SU-DHL-6 (cell line): ENCODE results near the gene NAV2.

Experiments used
- H2AFZ ChIP-seq: fragments of 200-600 bp; sonication (generic); 2 replicates; pipeline ENCODE4 v1.6.1; 2014; ENCODE audit warnings: low read depth, mild to moderate bottlenecking, moderate library complexity, mixed read lengths, antibody characterized with exemption, low read length; ENCODE audit not compliant: severe bottlenecking
- H3F3A ChIP-seq: fragments of 200-600 bp; shearing (Covaris generic); 2 replicates; pipeline ENCODE4 v1.6.0; 2016; ENCODE audit warnings: antibody characterized with exemption, mild to moderate bottlenecking; ENCODE audit not compliant: insufficient read depth
- H3K27ac ChIP-seq: fragments of 200-600 bp; sonication (generic); 2 replicates; pipeline ENCODE4 v1.5.1; 2016; ENCODE audit warnings: low read depth, mild to moderate bottlenecking, low read length, moderate library complexity, mixed read lengths
- H3K27me3 ChIP-seq: fragments of 200-600 bp; sonication (generic), shearing (Covaris generic); 2 replicates; pipeline ENCODE4 v1.6.0; 2014; ENCODE audit warnings: mild to moderate bottlenecking, low read length
- H3K36me3 ChIP-seq: fragments of 200-600 bp; sonication (generic); 2 replicates; pipeline ENCODE4 v1.6.1; 2014; ENCODE audit warnings: mild to moderate bottlenecking, low read length, mixed read lengths
- H3K4me2 ChIP-seq: fragments of 300-600, 200-600 bp; shearing (Covaris generic), sonication (generic); 2 replicates; pipeline ENCODE4 v1.6.0; 2014; ENCODE audit warnings: low read length, low read depth, mild to moderate bottlenecking; ENCODE audit not compliant: poor library complexity, severe bottlenecking
- H3K4me3 ChIP-seq: fragments of 200-600 bp; sonication (generic); 2 replicates; pipeline ENCODE4 v1.5.1; 2014; ENCODE audit warnings: antibody characterized with exemption, low read length, mild to moderate bottlenecking, mixed read lengths; ENCODE audit not compliant: insufficient read depth, poor library complexity, severe bottlenecking
- H3K79me2 ChIP-seq: fragments of 200-600 bp; sonication (generic); 2 replicates; pipeline ENCODE4 v1.6.1; 2014; ENCODE audit warnings: mild to moderate bottlenecking, low read length, moderate library complexity; ENCODE audit not compliant: insufficient read depth
- H3K9ac ChIP-seq: fragments of 200-600 bp; sonication (generic); 2 replicates; pipeline ENCODE4 v1.7.0; 2014; ENCODE audit warnings: mild to moderate bottlenecking, low read length
- H3K9me2 ChIP-seq: fragments of 200-600 bp; sonication (generic); replicated peaks from 2 replicates; pipeline ENCODE4 v1.6.1; 2014; ENCODE audit warnings: low read length; ENCODE audit not compliant: insufficient read depth
- H3K9me3 ChIP-seq: fragments of 200-600 bp; sonication (generic); 2 replicates; pipeline ENCODE4 v1.6.1; 2014; ENCODE audit warnings: low read length, mixed read lengths; ENCODE audit not compliant: insufficient read depth
- H4K20me1 ChIP-seq: fragments of 200-600 bp; sonication (generic); 2 replicates; pipeline ENCODE4 v1.6.1; 2014; ENCODE audit warnings: low read depth, mild to moderate bottlenecking, antibody characterized with exemption, low read length, moderate library complexity, mixed read lengths
- CTCF ChIP-seq: fragments of 200-600 bp; sonication (generic); IDR thresholded peaks from one replicate; pipeline ENCODE4 v1.5.1; 2017; ENCODE audit warnings: antibody characterized with exemption, mild to moderate bottlenecking, low read length, moderate library complexity; ENCODE audit not compliant: insufficient read depth, poor library complexity, severe bottlenecking
- EZH2phosphoT487 ChIP-seq: fragments of 200-600 bp; sonication (generic), shearing (Covaris generic); conservative IDR thresholded peaks from 2 replicates; pipeline ENCODE4 v1.6.1; 2018; ENCODE audit warnings: mild to moderate bottlenecking, antibody characterized with exemption, low read length, moderate library complexity, mixed read lengths

NAV2 gene

GRCh38 chr11:19829109-19829837 lies 116.6 kb downstream of the NAV2 start:
- Histone ChIP-seq H3K27ac (no peak overlapping the region), H3K79me2 (no peaks in the 10 kb centered on the region), H3K9ac (no peak overlapping the region), H3K9me2 (no peaks in the 10 kb centered on the region), H3K27me3 (no peaks in the 10 kb centered on the region), H3K4me2 (no peak overlapping the region), H3K9me3 (no peaks in the 10 kb centered on the region), H3F3A (no peaks in the 10 kb centered on the region), H2AFZ (no peak overlapping the region), H4K20me1 (no peaks in the 10 kb centered on the region), H3K4me3 (no peak overlapping the region), H3K36me3 (no peaks in the 10 kb centered on the region)
- TF ChIP-seq CTCF = no peak

- Histone ChIP-seq H3K27ac (no peak overlapping the region), H3K79me2 (no peaks in the 10 kb centered on the region), H3K4me3 (no peak overlapping the region), H2AFZ (no peak overlapping the region), H3K4me2 (no peak overlapping the region), H4K20me1 (no peaks in the 10 kb centered on the region), H3K9ac (no peak overlapping the region), H3K9me3 (no peaks in the 10 kb centered on the region), H3K36me3 (no peaks in the 10 kb centered on the region), H3K9me2 (no peaks in the 10 kb centered on the region), H3K27me3 (no peaks in the 10 kb centered on the region), H3F3A (no peaks in the 10 kb centered on the region)
- TF ChIP-seq CTCF (no peak), EZH2phosphoT487 (no peak)
Observed at GRCh38 chr11:19832086-19832750, 119.6 kb downstream of the NAV2 start.

- H3K79me2 ChIP-seq = no peaks in the 10 kb centered on the region
- no peaks in the 10 kb centered on the region for H4K20me1 ChIP-seq
Observed at GRCh38 chr11:19832901-19833300, 120.3 kb downstream of the NAV2 start.

More at GRCh38 chr11:19832901-19833300, 120.3 kb downstream of the NAV2 start:
- H3K4me2 ChIP-seq = no peak overlapping the region
- H3K27ac ChIP-seq = no peak overlapping the region
- no peaks in the 10 kb centered on the region for H3K9me3 ChIP-seq
- H3F3A ChIP-seq = no peaks in the 10 kb centered on the region
- no peak overlapping the region for H3K9ac ChIP-seq
- TF ChIP-seq CTCF = no peak
- no peak for TF ChIP-seq EZH2phosphoT487
- no peak overlapping the region for H2AFZ ChIP-seq
- no peaks in the 10 kb centered on the region for H3K36me3 ChIP-seq
- 0 out of 2 replicates have a peak, but pooled peaks cover 3% of the 10 kb centered on the region for H3K27me3 ChIP-seq
- H3K9me2 ChIP-seq = no peaks in the 10 kb centered on the region
- no peak overlapping the region for H3K4me3 ChIP-seq
